HCT116 (cell line): Measurements from ENCODE around the gene HOMER2. TPM values are rescaled to one million over a fixed set of nuclear protein-coding genes. Genes with fewer than 3 reads are reported as not detected.

Experiments used
- ATAC-seq: fragments of 200-7000 bp; cut with Tn5 transposase; 2 replicates; pipeline ENCODE4 v1.9.1; 2020; ENCODE audit warnings: mild to moderate bottlenecking, moderate library complexity
- BruUV-seq: library from RNA; stranded (reverse); fragments of 400-500 nt; replicated peaks from 2 replicates; lab custom pipeline; 2021; lab: Mats Ljungman, UMichigan
- CTCF ChIA-PET: fragments of 300-600 bp; sonication (Branson Sonifier 250); formaldehyde crosslinking; loops from one replicate; lab custom pipeline; 2021; ENCODE audit warnings: antibody characterized with exemption; lab: Charles Lee
- POLR2A ChIA-PET: fragments of 300-600, 350-600 bp; sonication (Branson Sonifier 250); formaldehyde crosslinking; loops from one replicate; lab custom pipeline; 2021; ENCODE audit warnings: antibody characterized with exemption; lab: Charles Lee
- RAD21 ChIA-PET, 2 experiments: fragments of 300-600 bp; sonication (Branson Sonifier 250); formaldehyde crosslinking; loops; one replicate each; lab custom pipeline; 2023; ENCODE audit warnings: low total read pairs in 2 of 2; ENCODE audit not compliant: uncharacterized antibody in 2 of 2, unreplicated experiment in 2 of 2, low non-redundant PET in 1 of 2; lab: Charles Lee
- DNase-seq: peaks from one replicate; pipeline ENCODE4 v3.0.0-alpha.2; 2010; ENCODE audit warnings: low read depth, low spot score
- H2AFZ ChIP-seq: fragments of 200-600 bp; shearing (Covaris generic), sonication (generic); 2 replicates; pipeline ENCODE4 v1.6.1; 2017; ENCODE audit warnings: low read depth, mixed run types, mixed read lengths, antibody characterized with exemption, low read length; ENCODE audit not compliant: poor library complexity, severe bottlenecking
- H3K27ac ChIP-seq: 2 replicates; pipeline ENCODE4 v1.5.1; 2012; ENCODE audit warnings: low read depth, low read length
- H3K27me3 ChIP-seq: fragments of 200-600 bp; sonication (generic); 2 replicates; pipeline ENCODE4 v1.6.1; 2016; ENCODE audit warnings: mixed run types, low read length, mixed read lengths; ENCODE audit not compliant: insufficient read depth
- H3K36me3 ChIP-seq, 2 experiments: fragments of 200-500 bp in 1 of 2; fragments of 200-600 bp in 1 of 2; sonication (Bioruptor generic) in 1 of 2; sonication (generic) in 1 of 2; 2 replicates each; pipeline versions ENCODE4 v1.5.1 to v1.6.1; 2014 to 2016; ENCODE audit warnings: low read length in 2 of 2, inconsistent platforms in 1 of 2, mixed read lengths in 1 of 2, mixed run types in 1 of 2; ENCODE audit not compliant: insufficient read depth in 2 of 2, control insufficient read depth in 1 of 2
- H3K4me1 ChIP-seq, 2 experiments: fragments of 200-600 bp in 1 of 2; sonication (generic) in 1 of 2; 2 replicates each; pipeline versions ENCODE4 v1.5.1 to v1.6.1; 2012 to 2017; ENCODE audit warnings: low read length in 2 of 2, inconsistent platforms in 1 of 2, mild to moderate bottlenecking in 1 of 2, mixed read lengths in 1 of 2, mixed run types in 1 of 2, moderate library complexity in 1 of 2; ENCODE audit not compliant: insufficient read depth in 2 of 2, control insufficient read depth in 1 of 2
- H3K4me2 ChIP-seq: fragments of 200-600 bp; sonication (generic); 2 replicates; pipeline ENCODE4 v1.6.1; 2017; ENCODE audit warnings: mixed run types, low read length, mixed read lengths
- H3K4me3 ChIP-seq, 2 experiments: fragments of 200-600 bp in 1 of 2; sonication (generic) in 1 of 2; replicated peaks in 1 of 2; 2 replicates each; pipeline ENCODE4 v1.5.1; 2011 to 2016; ENCODE audit warnings: low read length in 2 of 2, control low read depth in 1 of 2, low read depth in 1 of 2, mild to moderate bottlenecking in 1 of 2, mixed read lengths in 1 of 2, mixed run types in 1 of 2
- H3K79me2 ChIP-seq: fragments of 200-600 bp; sonication (generic); 2 replicates; pipeline ENCODE4 v1.6.1; 2017; ENCODE audit warnings: mild to moderate bottlenecking, mixed run types, low read length, moderate library complexity, mixed read lengths; ENCODE audit not compliant: insufficient read depth
- H3K9ac ChIP-seq: fragments of 200-600 bp; sonication (generic); 2 replicates; pipeline ENCODE4 v1.6.1; 2016; ENCODE audit warnings: low read length, mixed read lengths
- H3K9me2 ChIP-seq: fragments of 200-600 bp; sonication (generic), shearing (Covaris generic); 2 replicates; pipeline ENCODE4 v1.6.1; 2017; ENCODE audit warnings: mixed run types, mild to moderate bottlenecking, moderate library complexity; ENCODE audit not compliant: insufficient read depth
- H3K9me3 ChIP-seq, 2 experiments: fragments of 200-500 bp in 1 of 2; fragments of 200-600 bp in 1 of 2; sonication (Bioruptor generic) in 1 of 2; sonication (generic) in 1 of 2; 2 replicates each; pipeline ENCODE4 v1.6.1; 2014 to 2017; ENCODE audit warnings: low read length in 2 of 2, mixed read lengths in 2 of 2, inconsistent platforms in 1 of 2, low read depth in 1 of 2, mild to moderate bottlenecking in 1 of 2, mixed run types in 1 of 2, moderate library complexity in 1 of 2; ENCODE audit not compliant: control insufficient read depth in 1 of 2, insufficient read depth in 1 of 2
- H4K20me1 ChIP-seq: fragments of 200-600 bp; sonication (generic), shearing (Covaris generic); 2 replicates; pipeline ENCODE4 v1.6.1; 2017; ENCODE audit warnings: mixed run types, mild to moderate bottlenecking, moderate library complexity; ENCODE audit not compliant: insufficient read depth
- ATF3 ChIP-seq: IDR thresholded peaks from 2 replicates; pipeline ENCODE4 v1.6.1; 2012
- CBX3 ChIP-seq: IDR thresholded peaks from 2 replicates; pipeline ENCODE4 v1.6.1; 2012; ENCODE audit warnings: low read depth
- CEBPB ChIP-seq: IDR thresholded peaks from 2 replicates; pipeline ENCODE4 v1.6.1; 2012; ENCODE audit warnings: low read depth
- ELF1 ChIP-seq: IDR thresholded peaks from 2 replicates; pipeline ENCODE4 v1.6.1; 2012; ENCODE audit warnings: low read depth, borderline replicate concordance
- EZH2 ChIP-seq: fragments of 200-600 bp; sonication (generic); IDR thresholded peaks from 2 replicates; pipeline ENCODE4 v1.6.1; 2017; ENCODE audit warnings: antibody characterized with exemption, mixed run types
- EZH2phosphoT487 ChIP-seq: fragments of 200-600 bp; IDR thresholded peaks from 2 replicates; pipeline ENCODE4 v1.6.1; 2018; ENCODE audit warnings: antibody characterized with exemption, borderline replicate concordance
- FOSL1 ChIP-seq: IDR thresholded peaks from 2 replicates; pipeline ENCODE4 v1.6.1; 2012; ENCODE audit warnings: low read depth
- MAX ChIP-seq: IDR thresholded peaks from 2 replicates; pipeline ENCODE4 v1.6.1; 2012
- POLR2A ChIP-seq: IDR thresholded peaks from 2 replicates; pipeline ENCODE4 v1.7.0; 2011; ENCODE audit warnings: borderline replicate concordance; ENCODE audit not compliant: insufficient read depth, insufficient read length; ENCODE audit errors: extremely low read depth
- RAD21 ChIP-seq: IDR thresholded peaks from 2 replicates; pipeline ENCODE4 v1.6.1; 2012; ENCODE audit warnings: low read depth, mild to moderate bottlenecking
- SIN3A ChIP-seq: IDR thresholded peaks from 2 replicates; pipeline ENCODE4 v1.6.1; 2012; ENCODE audit warnings: low read depth
- SP1 ChIP-seq: IDR thresholded peaks from 2 replicates; pipeline ENCODE4 v1.6.1; 2012; ENCODE audit warnings: low read depth
- SRF ChIP-seq: IDR thresholded peaks from 2 replicates; pipeline ENCODE4 v1.6.1; 2012; ENCODE audit warnings: low read depth
- YY1 ChIP-seq: IDR thresholded peaks from 2 replicates; pipeline ENCODE4 v1.6.1; 2011; ENCODE audit warnings: low read length, low read depth, moderate library complexity, mild to moderate bottlenecking; ENCODE audit not compliant: insufficient replicate concordance; ENCODE audit errors: extremely low read depth
- ZNF274 ChIP-seq: fragments of 200-500 bp; sonication (Bioruptor generic); IDR thresholded peaks from 2 replicates; pipeline ENCODE4 v1.6.1; 2014; ENCODE audit warnings: mild to moderate bottlenecking, low read depth, low read length, inconsistent platforms
- intact Hi-C: fragments of 100-400 bp; cut with micrococcal nuclease; formaldehyde crosslinking; loops from 2 replicates; pipeline ENCODE4 v1.10.0; 2022
- total RNA-seq: library from RNA; stranded (reverse); gene quantifications from one replicate; pipeline ENCODE4 v1.2.1, GENCODE V29; 2021; ENCODE audit not compliant: unreplicated experiment
- TF ChIP-seq, protein P1 (sequence below): IDR thresholded peaks from 2 replicates; pipeline ENCODE4 v1.6.1; 2012; ENCODE audit warnings: low read depth

Gene HOMER2
- total RNA-seq, 1 experiment from 2014 or later: 3.9 TPM

- POLR2A ChIA-PET: no interaction called here
- ATAC-seq: no peak
- no TSS peak for BruUV-seq
These were observed 18.9 kb downstream of the HOMER2 start for GRCh38 chr15:82933576-82933975.

DNA sequence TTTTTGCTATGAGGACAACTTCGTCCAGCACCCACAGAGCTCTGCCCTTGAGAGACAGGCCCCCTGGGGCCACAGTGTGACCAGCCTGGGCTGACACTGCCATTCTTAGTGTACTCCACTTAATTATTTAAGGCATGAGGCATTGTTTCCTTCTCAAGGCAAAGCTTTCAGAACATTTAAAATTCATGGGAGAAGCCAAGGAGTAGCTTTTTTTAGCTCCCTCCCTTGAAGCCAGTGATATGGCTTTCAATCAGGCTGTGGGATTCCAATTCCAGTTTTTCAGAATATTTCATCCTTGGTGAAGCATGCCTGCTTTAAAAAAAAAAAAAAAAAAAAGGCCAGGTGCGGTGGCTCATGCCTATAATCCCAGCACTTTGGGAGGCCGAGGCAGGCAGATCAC is 21.3 kb downstream of the HOMER2 start:
- TF ChIP-seq CBX3 (no peak), POLR2A (no peak), SP1 (no peak), SIN3A (no peak), MAX (no peak), EZH2 (no peak), ATF3 (no peak), ZNF274 (no peak), FOSL1 (no peak), RAD21 (no peak), ELF1 (no peak), CEBPB (no peak), SRF (no peak), EZH2phosphoT487 (no peak)
- TF ChIP-seq, protein P1, sequence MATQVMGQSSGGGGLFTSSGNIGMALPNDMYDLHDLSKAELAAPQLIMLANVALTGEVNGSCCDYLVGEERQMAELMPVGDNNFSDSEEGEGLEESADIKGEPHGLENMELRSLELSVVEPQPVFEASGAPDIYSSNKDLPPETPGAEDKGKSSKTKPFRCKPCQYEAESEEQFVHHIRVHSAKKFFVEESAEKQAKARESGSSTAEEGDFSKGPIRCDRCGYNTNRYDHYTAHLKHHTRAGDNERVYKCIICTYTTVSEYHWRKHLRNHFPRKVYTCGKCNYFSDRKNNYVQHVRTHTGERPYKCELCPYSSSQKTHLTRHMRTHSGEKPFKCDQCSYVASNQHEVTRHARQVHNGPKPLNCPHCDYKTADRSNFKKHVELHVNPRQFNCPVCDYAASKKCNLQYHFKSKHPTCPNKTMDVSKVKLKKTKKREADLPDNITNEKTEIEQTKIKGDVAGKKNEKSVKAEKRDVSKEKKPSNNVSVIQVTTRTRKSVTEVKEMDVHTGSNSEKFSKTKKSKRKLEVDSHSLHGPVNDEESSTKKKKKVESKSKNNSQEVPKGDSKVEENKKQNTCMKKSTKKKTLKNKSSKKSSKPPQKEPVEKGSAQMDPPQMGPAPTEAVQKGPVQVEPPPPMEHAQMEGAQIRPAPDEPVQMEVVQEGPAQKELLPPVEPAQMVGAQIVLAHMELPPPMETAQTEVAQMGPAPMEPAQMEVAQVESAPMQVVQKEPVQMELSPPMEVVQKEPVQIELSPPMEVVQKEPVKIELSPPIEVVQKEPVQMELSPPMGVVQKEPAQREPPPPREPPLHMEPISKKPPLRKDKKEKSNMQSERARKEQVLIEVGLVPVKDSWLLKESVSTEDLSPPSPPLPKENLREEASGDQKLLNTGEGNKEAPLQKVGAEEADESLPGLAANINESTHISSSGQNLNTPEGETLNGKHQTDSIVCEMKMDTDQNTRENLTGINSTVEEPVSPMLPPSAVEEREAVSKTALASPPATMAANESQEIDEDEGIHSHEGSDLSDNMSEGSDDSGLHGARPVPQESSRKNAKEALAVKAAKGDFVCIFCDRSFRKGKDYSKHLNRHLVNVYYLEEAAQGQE: no peak
- H3K36me3 ChIP-seq: no peaks in the 10 kb centered on the region
- 0 out of 2 replicates have a peak, but pooled peaks cover 2% of the 10 kb centered on the region for H3K27me3 ChIP-seq
- ATAC-seq (no peak), DNase-seq (no peak)
- no peak overlapping the region for H3K4me2 ChIP-seq
- no peaks in the 10 kb centered on the region for H4K20me1 ChIP-seq
- ChIA-PET POLR2A (no interaction called here), CTCF (no interaction called here), RAD21 (interaction anchor here in 1 of 2 experiments (1.2 kb wide), 1 partner anchor 82 kb away, joined by 3 read pairs; no protein-coding TSS in a partner anchor)
- no peaks in the 10 kb centered on the region for H3K9me3 ChIP-seq
- intact Hi-C loops: no loop called here
- no peaks in the 10 kb centered on the region for H3K4me1 ChIP-seq
- H3K9me2 ChIP-seq: no peaks in the 10 kb centered on the region
- H3K79me2 ChIP-seq: no peaks in the 10 kb centered on the region
- H3K4me3 ChIP-seq: no peak overlapping the region
- H3K9ac ChIP-seq: no peak overlapping the region
- BruUV-seq: no TSS peak
- no peak overlapping the region for H3K27ac ChIP-seq
- H2AFZ ChIP-seq: no peak overlapping the region

More at GRCh38 chr15:82933576-82933975, 18.9 kb downstream of the HOMER2 start:
- no peak overlapping the region for H3K4me2 ChIP-seq
- H3K9me3 ChIP-seq: no peaks in the 10 kb centered on the region
- no peaks in the 10 kb centered on the region for H3K27me3 ChIP-seq
- H3K9ac ChIP-seq: no peak overlapping the region
- RAD21 ChIA-PET: no interaction called here
- no peak overlapping the region for H3K4me3 ChIP-seq
- H3K27ac ChIP-seq: no peak overlapping the region
- H4K20me1 ChIP-seq: no peaks in the 10 kb centered on the region
- H3K4me1 ChIP-seq: no peaks in the 10 kb centered on the region
- no peak for DNase-seq
- H3K36me3 ChIP-seq: no peaks in the 10 kb centered on the region
- intact Hi-C loops: no loop called here
- H3K79me2 ChIP-seq: no peaks in the 10 kb centered on the region
- CTCF ChIA-PET: no interaction called here
- TF ChIP-seq YY1 (no peak), RAD21 (no peak), EZH2 (no peak), CBX3 (no peak)
- TF ChIP-seq, all 23 proteins: peak for 0
- no peaks in the 10 kb centered on the region for H3K9me2 ChIP-seq
- no peak overlapping the region for H2AFZ ChIP-seq
